SK-N-SH (cell line): ENCODE measurements around the gene TM9SF1. TPM values are rescaled to one million over a fixed set of nuclear protein-coding genes. Genes with fewer than 3 reads are reported as not detected.

Experiments used
- CTCF ChIA-PET: fragments of 300-600, 350-600 bp; formaldehyde crosslinking; extraction: SDS; loops from one replicate; lab custom pipeline; 2021; lab: Yijun Ruan, JAX
- POLR2A ChIA-PET: fragments of 350-600 bp; sonication (Branson Sonifier 250); formaldehyde crosslinking; extraction: SDS; loops from one replicate; lab custom pipeline; 2020; ENCODE audit warnings: antibody characterized with exemption, inconsistent platforms; lab: Yijun Ruan, JAX
- DNase-seq: peaks from one replicate; pipeline ENCODE4 v3.0.0; 2012
- H2AFZ ChIP-seq: fragments of 200-600 bp; sonication (generic); 2 replicates; pipeline ENCODE4 v1.8.1; 2016; ENCODE audit warnings: antibody characterized with exemption, mild to moderate bottlenecking, low read depth
- H3F3A ChIP-seq: fragments of 200-600 bp; sonication (generic); replicated peaks from 2 replicates; pipeline ENCODE3; 2016; ENCODE audit warnings: antibody characterized with exemption, mild to moderate bottlenecking; ENCODE audit not compliant: insufficient read depth
- H3K27ac ChIP-seq, 2 experiments: fragments of 200-500 bp in 1 of 2; fragments of 200-600 bp in 1 of 2; sonication (Bioruptor generic) in 1 of 2; sonication (generic), shearing (Covaris generic) in 1 of 2; 2 replicates each; pipeline versions ENCODE4 v1.5.1 to v1.6.1; 2014 to 2016; ENCODE audit warnings: low read depth in 2 of 2, inconsistent platforms in 1 of 2, low read length in 1 of 2, mild to moderate bottlenecking in 1 of 2, mixed read lengths in 1 of 2
- H3K27me3 ChIP-seq: fragments of 200-600 bp; sonication (generic), shearing (Covaris generic); 2 replicates; pipeline ENCODE4 v1.6.1; 2016; ENCODE audit warnings: mixed run types; ENCODE audit not compliant: insufficient read depth
- H3K36me3 ChIP-seq, 2 experiments: fragments of 200-500 bp in 1 of 2; fragments of 200-600 bp in 1 of 2; sonication (Bioruptor generic) in 1 of 2; sonication (generic) in 1 of 2; replicated peaks in 1 of 2; 2 replicates each; pipeline versions ENCODE3 to v1.5.1; 2014 to 2016; ENCODE audit warnings: low read length in 1 of 2, mild to moderate bottlenecking in 1 of 2; ENCODE audit not compliant: insufficient read depth in 2 of 2, control insufficient read depth in 1 of 2
- H3K4me1 ChIP-seq, 2 experiments: fragments of 200-500 bp in 1 of 2; fragments of 200-600 bp in 1 of 2; sonication (Bioruptor generic) in 1 of 2; sonication (generic), shearing (Covaris generic) in 1 of 2; 2 replicates each; pipeline versions ENCODE4 v1.5.1 to v1.6.1; 2014 to 2016; ENCODE audit warnings: low read depth in 1 of 2, low read length in 1 of 2, mixed run types in 1 of 2; ENCODE audit not compliant: insufficient read depth in 2 of 2, control insufficient read depth in 1 of 2
- H3K4me2 ChIP-seq: fragments of 200-600 bp; sonication (generic), shearing (Covaris generic); 2 replicates; pipeline ENCODE4 v1.6.1; 2017; ENCODE audit warnings: mixed run types
- H3K4me3 ChIP-seq, 2 experiments: fragments of 200-500 bp in 1 of 2; fragments of 200-600 bp in 1 of 2; sonication (Bioruptor generic) in 1 of 2; sonication (generic), shearing (Covaris generic) in 1 of 2; 2 replicates each; pipeline versions ENCODE4 v1.5.1 to v1.8.1; 2014 to 2016; ENCODE audit warnings: low read depth in 2 of 2, inconsistent platforms in 1 of 2, low read length in 1 of 2, mild to moderate bottlenecking in 1 of 2, mixed read lengths in 1 of 2, moderate library complexity in 1 of 2
- H3K79me2 ChIP-seq: fragments of 200-600 bp; sonication (generic); 2 replicates; pipeline ENCODE4 v1.8.1; 2017; ENCODE audit warnings: mild to moderate bottlenecking; ENCODE audit not compliant: insufficient read depth
- H3K9ac ChIP-seq: fragments of 200-600 bp; sonication (generic); 2 replicates; pipeline ENCODE4 v1.6.1; 2017; ENCODE audit warnings: mixed run types
- H3K9me2 ChIP-seq: fragments of 200-600 bp; sonication (generic); 2 replicates; pipeline ENCODE4 v1.6.1; 2017; ENCODE audit warnings: mixed run types
- H3K9me3 ChIP-seq: fragments of 200-600 bp; sonication (generic); 2 replicates; pipeline ENCODE4 v1.6.1; 2017; ENCODE audit warnings: mixed run types, mild to moderate bottlenecking, moderate library complexity
- H4K20me1 ChIP-seq: fragments of 200-600 bp; sonication (generic); 2 replicates; pipeline ENCODE4 v1.6.1; 2017; ENCODE audit warnings: mild to moderate bottlenecking, mixed run types; ENCODE audit not compliant: insufficient read depth
- EP300 ChIP-seq, 2 experiments: IDR thresholded peaks; 2 replicates each; pipeline versions ENCODE4 v1.4.0 to v1.6.1; 2012; ENCODE audit warnings: borderline replicate concordance in 1 of 2, low read depth in 1 of 2, low read length in 1 of 2
- EZH2phosphoT487 ChIP-seq: fragments of 200-600 bp; sonication (generic); IDR thresholded peaks from 2 replicates; pipeline ENCODE4 v1.6.1; 2017; ENCODE audit warnings: low read depth, mixed run types, mild to moderate bottlenecking, antibody characterized with exemption, moderate library complexity, borderline replicate concordance
- FOXJ3 ChIP-seq: sonication (generic); formaldehyde crosslinking; IDR thresholded peaks from 2 replicates; pipeline ENCODE4 v1.5.1; 2020; ENCODE audit warnings: mild to moderate bottlenecking, missing genetic modification reagents
- FOXM1 ChIP-seq: IDR thresholded peaks from 2 replicates; pipeline ENCODE4 v1.4.0; 2012; ENCODE audit warnings: low read depth, mild to moderate bottlenecking
- JUND ChIP-seq: IDR thresholded peaks from 2 replicates; pipeline ENCODE4 v1.4.0; 2012
- NFIC ChIP-seq: IDR thresholded peaks from 2 replicates; pipeline ENCODE4 v1.4.0; 2012; ENCODE audit warnings: borderline replicate concordance
- NRF1 ChIP-seq: IDR thresholded peaks from 2 replicates; pipeline ENCODE4 v1.6.1; 2012; ENCODE audit warnings: low read depth, mild to moderate bottlenecking, low read length
- POLR2AphosphoS5 ChIP-seq: IDR thresholded peaks from 2 replicates; pipeline ENCODE4 v1.6.1; 2012; ENCODE audit warnings: low read depth, low read length
- RAD21 ChIP-seq: IDR thresholded peaks from 2 replicates; pipeline ENCODE4 v1.6.1; 2012; ENCODE audit warnings: mild to moderate bottlenecking, low read length
- REST ChIP-seq: IDR thresholded peaks from 2 replicates; pipeline ENCODE4 v1.6.1; 2012; ENCODE audit warnings: mild to moderate bottlenecking, low read depth, low read length, moderate library complexity
- RFX5 ChIP-seq: IDR thresholded peaks from 2 replicates; pipeline ENCODE4 v1.6.1; 2012; ENCODE audit warnings: mild to moderate bottlenecking, improper control_type of control experiment, low read length
- RXRA ChIP-seq: IDR thresholded peaks from 2 replicates; pipeline ENCODE4 v1.4.0; 2012; ENCODE audit warnings: low read depth, mild to moderate bottlenecking, borderline replicate concordance
- SMC3 ChIP-seq: IDR thresholded peaks from 2 replicates; pipeline ENCODE4 v1.6.1; 2012; ENCODE audit warnings: low read depth, low read length, improper control_type of control experiment
- TCF12 ChIP-seq: IDR thresholded peaks from 2 replicates; pipeline ENCODE4 v1.4.0; 2012
- USF2 ChIP-seq: fragments of 150-350 bp; IDR thresholded peaks from 2 replicates; pipeline ENCODE4 v1.6.1; 2017; ENCODE audit warnings: antibody characterized with exemption, low read length, low read depth, borderline replicate concordance
- YY1 ChIP-seq: IDR thresholded peaks from 2 replicates; pipeline ENCODE4 v1.4.0; 2012; ENCODE audit warnings: low read depth, mild to moderate bottlenecking
- WGBS: methylation state at CpG from one replicate; pipeline ENCODE4 v1.1.6; 2017; ENCODE audit warnings: low lambda C conversion rate; 5-methylcytosine and 5-hydroxymethylcytosine counted together
- polyA plus RNA-seq, 3 experiments: library from polyadenylated mRNA; depleted of rRNA; stranded (reverse); fragments of >200 nt; gene quantifications; 2 replicates each; pipeline ENCODE4 v1.2.3, GENCODE V29; 2012
- TF ChIP-seq, protein P1 (sequence below): IDR thresholded peaks from 2 replicates; pipeline ENCODE4 v1.4.0; 2012; ENCODE audit warnings: low read depth, borderline replicate concordance

The TM9SF1 gene
- polyA plus RNA-seq, 1 of the 3 experiments (the other 2 are of a cell fraction) = 48.7 TPM

- Histone ChIP-seq H3K9ac (no peak overlapping the region), H3K27ac (no peak overlapping the region), H3K4me2 (no peak overlapping the region), H3K4me1 (peaks cover 11 to 20% of the 10 kb centered on the region in 2 experiments), H3K4me3 (no peak overlapping the region), H3K27me3 (no peaks in the 10 kb centered on the region), H3F3A (peaks cover 5% of the 10 kb centered on the region), H4K20me1 (peaks cover 10% of the 10 kb centered on the region; the same call in 1 of the 2 replicates), H3K9me2 (no peaks in the 10 kb centered on the region), H3K79me2 (peaks cover 41% of the 10 kb centered on the region), H3K9me3 (no peaks in the 10 kb centered on the region), H3K36me3 (peaks cover 35 to 39% of the 10 kb centered on the region in 2 experiments), H2AFZ (no peak overlapping the region)
- 90% methylated on average over 8 of the region's 9 CpGs for WGBS
- POLR2A ChIA-PET = interaction anchor here (1.1 to 2.4 kb wide), 2 partner anchors 9 to 12 kb away, joined by 3 to 10 read pairs; partner anchors contain the start of gene IRF9
- no peak for DNase-seq
- CTCF ChIA-PET = interaction anchor here (1.0 to 3.4 kb wide), 3 partner anchors 11 to 18 kb away, joined by 3 to 29 read pairs (median 6); partner anchors contain the start of gene IRF9
- TF ChIP-seq USF2 (no peak), JUND (no peak), REST (no peak), YY1 (no peak), NRF1 (no peak), RXRA (no peak), FOXJ3 (CRISPR knock-in tag) (no peak), POLR2AphosphoS5 (no peak), RFX5 (no peak)
Observed at GRCh38 chr14:24150061-24150460, 45.2 kb downstream of the TM9SF1 start.

DNA sequence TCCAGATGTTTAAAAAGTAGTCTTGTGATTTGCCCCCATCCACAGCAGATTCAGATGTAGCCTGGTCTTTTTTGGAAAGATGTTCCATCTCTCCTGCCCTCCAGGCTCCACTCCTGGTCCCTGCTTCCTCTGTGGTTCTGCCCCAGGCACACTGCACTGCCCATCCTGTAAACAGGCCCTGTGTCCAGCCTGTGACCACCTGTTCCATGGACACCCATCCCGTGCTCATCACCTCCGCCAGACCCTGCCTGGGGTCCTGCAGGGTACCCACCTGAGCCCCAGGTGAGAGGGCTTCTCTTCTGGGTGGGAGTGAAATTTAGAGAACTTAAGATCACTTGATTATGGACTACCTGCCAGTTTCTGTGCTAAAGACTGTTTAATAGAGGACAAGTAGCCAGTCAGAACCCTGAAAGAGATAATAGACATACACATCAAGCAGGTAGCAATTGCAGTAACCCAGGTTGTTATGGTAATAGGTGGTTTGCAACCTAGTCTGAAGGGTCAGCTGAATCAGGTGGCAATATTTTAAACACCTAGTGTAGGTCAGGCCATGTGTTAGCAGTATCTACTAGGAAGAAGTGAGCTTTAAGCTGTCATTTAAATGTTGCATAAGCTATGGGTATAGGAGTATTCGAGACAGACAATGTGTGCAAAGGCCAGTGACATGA lies 45.8 kb downstream of the TM9SF1 start:
- H2AFZ ChIP-seq = no peak overlapping the region
- H3K9me3 ChIP-seq = no peaks in the 10 kb centered on the region
- H3K36me3 ChIP-seq = peaks cover 34 to 37% of the 10 kb centered on the region in 2 experiments
- no peaks in the 10 kb centered on the region for H3K27me3 ChIP-seq
- H3K9ac ChIP-seq = no peak overlapping the region
- CTCF ChIA-PET = interaction anchor here (1.0 to 4.6 kb wide), 4 partner anchors 11 to 40 kb away, joined by 3 to 38 read pairs (median 18); partner anchors contain the start of gene IRF9
- peaks cover 11 to 20% of the 10 kb centered on the region in 2 experiments for H3K4me1 ChIP-seq
- H3K79me2 ChIP-seq = peaks cover 47% of the 10 kb centered on the region
- no peak overlapping the region for H3K27ac ChIP-seq
- no peak overlapping the region for H3K4me3 ChIP-seq
- WGBS = 93% methylated on average over 3 of the region's 3 CpGs
- peaks cover 10% of the 10 kb centered on the region; the same call in 1 of the 2 replicates for H4K20me1 ChIP-seq
- POLR2A ChIA-PET = interaction anchor here (3.9 kb wide), 1 partner anchor 11 kb away, joined by 50 read pairs; the partner anchor contains the start of gene IRF9
- peaks cover 5% of the 10 kb centered on the region for H3F3A ChIP-seq
- DNase-seq = no peak
- no peak overlapping the region for H3K4me2 ChIP-seq
- H3K9me2 ChIP-seq = no peaks in the 10 kb centered on the region
- TF ChIP-seq NRF1 = no peak
- TF ChIP-seq RXRA = no peak
- no peak for TF ChIP-seq TCF12
- no peak for TF ChIP-seq FOXJ3 (CRISPR knock-in tag)
- no peak for TF ChIP-seq REST
- TF ChIP-seq EZH2phosphoT487 = no peak
- TF ChIP-seq FOXM1 = no peak
- no peak for TF ChIP-seq NFIC
- TF ChIP-seq, protein P1, sequence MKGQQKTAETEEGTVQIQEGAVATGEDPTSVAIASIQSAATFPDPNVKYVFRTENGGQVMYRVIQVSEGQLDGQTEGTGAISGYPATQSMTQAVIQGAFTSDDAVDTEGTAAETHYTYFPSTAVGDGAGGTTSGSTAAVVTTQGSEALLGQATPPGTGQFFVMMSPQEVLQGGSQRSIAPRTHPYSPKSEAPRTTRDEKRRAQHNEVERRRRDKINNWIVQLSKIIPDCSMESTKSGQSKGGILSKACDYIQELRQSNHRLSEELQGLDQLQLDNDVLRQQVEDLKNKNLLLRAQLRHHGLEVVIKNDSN = no peak
- TF ChIP-seq EP300 (IDR thresholded peaks at IDR 0.05; ENCODE audit: borderline replicate concordance in 1 of 2, low read depth in 1 of 2, low read length in 1 of 2) = no peak
- no peak for TF ChIP-seq SMC3
- no peak for TF ChIP-seq RAD21
- no peak for TF ChIP-seq RFX5
